H1 (cell line): Measurements from ENCODE around the gene GMEB2. TPM values are rescaled to one million over a fixed set of nuclear protein-coding genes. Genes with fewer than 3 reads are reported as not detected.

Experiments used
- CTCF ChIA-PET: fragments of 300-600 bp; sonication (Branson Sonifier 250); formaldehyde crosslinking; loops from one replicate; lab custom pipeline; 2021; ENCODE audit not compliant: partially characterized antibody; lab: Charles Lee
- POLR2A ChIA-PET: fragments of 300-600 bp; sonication (Branson Sonifier 250); formaldehyde crosslinking; loops from one replicate; lab custom pipeline; 2021; ENCODE audit warnings: inconsistent platforms; ENCODE audit not compliant: partially characterized antibody; lab: Charles Lee
- DNase-seq, 2 experiments: peaks; one replicate each; pipeline versions ENCODE4 v3.0.0 to v3.0.0-alpha.2; 2010 to 2022; ENCODE audit warnings: low spot score in 2 of 2, low read depth in 1 of 2, mixed read lengths in 1 of 2
- FAIRE-seq: peaks from 2 replicates; lab custom pipeline; 2011; peaks lifted over from hg19 to GRCh38; lab: Jason Lieb, UNC
- H2AFZ ChIP-seq: 2 replicates; pipeline ENCODE4 v1.8.1; 2012; ENCODE audit warnings: low read length, inconsistent platforms
- H2AK5ac ChIP-seq: 2 replicates; pipeline ENCODE4 v1.6.1; 2013; ENCODE audit warnings: low read depth, low read length
- H2BK120ac ChIP-seq: replicated peaks from 2 replicates; pipeline ENCODE3; 2013; ENCODE audit warnings: low read depth, low read length, inconsistent platforms
- H2BK12ac ChIP-seq: 2 replicates; pipeline ENCODE4 v1.6.1; 2013; ENCODE audit warnings: low read depth, low read length
- H2BK15ac ChIP-seq: 2 replicates; pipeline ENCODE4 v1.6.1; 2013; ENCODE audit warnings: low read length
- H2BK20ac ChIP-seq: 2 replicates; pipeline ENCODE4 v1.6.1; 2013; ENCODE audit warnings: low read length
- H2BK5ac ChIP-seq: 2 replicates; pipeline ENCODE4 v1.6.1; 2013; ENCODE audit warnings: low read depth, low read length
- H3K14ac ChIP-seq: 2 replicates; pipeline ENCODE4 v1.6.1; 2013; ENCODE audit warnings: inconsistent platforms; ENCODE audit not compliant: insufficient read length
- H3K18ac ChIP-seq: 2 replicates; pipeline ENCODE4 v1.6.1; 2013; ENCODE audit warnings: low read length; ENCODE audit errors: extremely low read depth
- H3K23ac ChIP-seq: 2 replicates; pipeline ENCODE4 v1.6.1; 2013; ENCODE audit warnings: inconsistent platforms; ENCODE audit not compliant: insufficient read length
- H3K23me2 ChIP-seq: 2 replicates; pipeline ENCODE4 v1.6.1; 2013; ENCODE audit warnings: low read depth, low read length
- H3K27ac ChIP-seq: 2 replicates; pipeline ENCODE4 v1.6.1; 2011; ENCODE audit warnings: low read depth, low read length, inconsistent platforms
- H3K27me3 ChIP-seq, 4 experiments: replicated peaks in 1 of 4; 1 replicate in 1 of 4; 2 replicates in 3 of 4; pipeline versions ENCODE4 v1.6.1 to v1.8.1; 2011 to 2013; ENCODE audit warnings: low read length in 3 of 4, mild to moderate bottlenecking in 3 of 4, inconsistent platforms in 2 of 4, mixed read lengths in 2 of 4, moderate library complexity in 1 of 4; ENCODE audit not compliant: control insufficient read depth in 3 of 4, insufficient read depth in 3 of 4; ENCODE audit errors: extremely low read depth in 1 of 4
- H3K36me3 ChIP-seq, 4 experiments: 2 replicates each; pipeline versions ENCODE4 v1.6.1 to v1.8.1; 2011 to 2013; ENCODE audit warnings: mild to moderate bottlenecking in 4 of 4, low read length in 3 of 4, moderate library complexity in 2 of 4, control low read depth in 1 of 4, inconsistent platforms in 1 of 4; ENCODE audit not compliant: insufficient read depth in 4 of 4, control insufficient read depth in 2 of 4
- H3K4ac ChIP-seq: replicated peaks from 2 replicates; pipeline ENCODE3; 2013; ENCODE audit warnings: low read length, low read depth, mixed read lengths, inconsistent platforms; ENCODE audit not compliant: insufficient read length
- H3K4me1 ChIP-seq, 4 experiments: replicated peaks in 1 of 4; 1 replicate in 1 of 4; 2 replicates in 3 of 4; pipeline versions ENCODE4 v1.6.1 to v1.8.1; 2011 to 2013; ENCODE audit warnings: low read length in 3 of 4, inconsistent platforms in 2 of 4, mixed read lengths in 1 of 4; ENCODE audit not compliant: insufficient read depth in 4 of 4, control insufficient read depth in 3 of 4
- H3K4me2 ChIP-seq, 2 experiments: 2 replicates each; pipeline versions ENCODE4 v1.6.1 to v1.8.1; 2011 to 2013; ENCODE audit warnings: low read depth in 2 of 2, low read length in 2 of 2, control low read depth in 1 of 2, inconsistent platforms in 1 of 2, mild to moderate bottlenecking in 1 of 2; ENCODE audit not compliant: insufficient read depth in 1 of 2
- H3K4me3 ChIP-seq, 4 experiments: fragments of 200-600, 300-600 bp in 1 of 4; sonication (generic), shearing (Covaris generic), sonication (Bioruptor Twin) in 1 of 4; 2 replicates each; pipeline versions ENCODE4 v1.5.1 to v1.8.1; 2011 to 2016; ENCODE audit warnings: low read length in 4 of 4, low read depth in 3 of 4, control low read depth in 2 of 4, inconsistent platforms in 2 of 4, mild to moderate bottlenecking in 2 of 4, mixed read lengths in 1 of 4, moderate library complexity in 1 of 4; ENCODE audit not compliant: insufficient read depth in 2 of 4; ENCODE audit errors: extremely low read depth in 1 of 4
- H3K56ac ChIP-seq: replicated peaks from 2 replicates; pipeline ENCODE3; 2013; ENCODE audit warnings: low read depth, mild to moderate bottlenecking, mixed read lengths, low read length, inconsistent platforms; ENCODE audit not compliant: insufficient read length
- H3K79me1 ChIP-seq: 2 replicates; pipeline ENCODE4 v1.6.1; 2013; ENCODE audit warnings: low read depth, low read length, control low read depth
- H3K79me2 ChIP-seq, 2 experiments: 2 replicates each; pipeline versions ENCODE4 v1.6.1 to v1.8.1; 2012 to 2013; ENCODE audit warnings: low read length in 2 of 2, mild to moderate bottlenecking in 2 of 2, inconsistent platforms in 1 of 2; ENCODE audit not compliant: insufficient read depth in 2 of 2, control insufficient read depth in 1 of 2
- H3K9ac ChIP-seq, 4 experiments: replicated peaks in 1 of 4; 1 replicate in 1 of 4; 2 replicates in 3 of 4; pipeline versions ENCODE4 v1.6.1 to v1.8.1; 2011 to 2013; ENCODE audit warnings: low read depth in 3 of 4, low read length in 3 of 4, control low read depth in 2 of 4, mild to moderate bottlenecking in 2 of 4, moderate library complexity in 2 of 4, inconsistent platforms in 1 of 4; ENCODE audit errors: extremely low read depth in 1 of 4
- H3K9me3 ChIP-seq, 2 experiments: 2 replicates each; pipeline versions ENCODE4 v1.6.1 to v1.8.1; 2012 to 2013; ENCODE audit warnings: mild to moderate bottlenecking in 2 of 2, moderate library complexity in 2 of 2, control low read depth in 1 of 2, inconsistent platforms in 1 of 2, low read depth in 1 of 2, low read length in 1 of 2, mixed read lengths in 1 of 2; ENCODE audit not compliant: insufficient read depth in 2 of 2
- H4K20me1 ChIP-seq, 2 experiments: replicated peaks in 1 of 2; 2 replicates each; pipeline versions ENCODE3 to v1.8.1; 2011 to 2013; ENCODE audit warnings: inconsistent platforms in 2 of 2, low read length in 2 of 2, mild to moderate bottlenecking in 1 of 2; ENCODE audit not compliant: insufficient read depth in 2 of 2, control insufficient read depth in 1 of 2
- H4K5ac ChIP-seq: 2 replicates; pipeline ENCODE4 v1.6.1; 2013; ENCODE audit warnings: low read length, low read depth, mixed read lengths, inconsistent platforms; ENCODE audit not compliant: insufficient read length
- H4K8ac ChIP-seq: 2 replicates; pipeline ENCODE4 v1.8.0; 2013; ENCODE audit warnings: mild to moderate bottlenecking, moderate library complexity, low read length, inconsistent platforms; ENCODE audit not compliant: insufficient read depth; ENCODE audit errors: extremely low read depth
- H4K91ac ChIP-seq: replicated peaks from 2 replicates; pipeline ENCODE3; 2013; ENCODE audit warnings: low read length, mixed read lengths, inconsistent platforms; ENCODE audit not compliant: insufficient read length
- NRF1 ChIP-seq: IDR thresholded peaks from 2 replicates; pipeline ENCODE4 v1.6.1; 2011; ENCODE audit warnings: mild to moderate bottlenecking, low read depth, low read length, improper control_type of control experiment
- TAF1 ChIP-seq: IDR thresholded peaks from 2 replicates; pipeline ENCODE4 v1.6.1; 2011; ENCODE audit warnings: mild to moderate bottlenecking, low read depth, low read length
- WGBS, 2 experiments: shearing (Covaris generic) in 1 of 2; methylation state at CpG; one replicate each; pipeline versions ENCODE4 v1.1.6 to v1.1.7; 2013 to 2015; ENCODE audit warnings: low lambda C conversion rate in 2 of 2, mixed read lengths in 2 of 2, inconsistent platforms in 1 of 2, low coverage in 1 of 2, missing lambda C conversion rate in 1 of 2; ENCODE audit not compliant: insufficient replicate concordance in 2 of 2, insufficient coverage in 1 of 2, insufficient read length in 1 of 2; ENCODE audit errors: extremely low coverage in 1 of 2, missing lambda C conversion rate in 1 of 2; 5-methylcytosine and 5-hydroxymethylcytosine counted together
- polyA plus RNA-seq, 7 experiments: library from polyadenylated mRNA; depleted of rRNA in 3 of 7; stranded (reverse) in 5 of 7; unstranded in 2 of 7; fragments of >200 nt in 5 of 7; fragments of 200-250 nt in 2 of 7; gene quantifications; 1 replicate in 5 of 7; 2 replicates in 1 of 7; 4 replicates in 1 of 7; pipeline versions ENCODE4 v1.2.1 to v1.2.3, GENCODE V29; 2011 to 2013; ENCODE audit warnings: missing spikeins in 2 of 7, mixed read lengths in 2 of 7
- total RNA-seq: library from RNA; stranded (reverse); fragmentation: NEBNext Ultra II Directional; extraction: Animal tissue kit (Norgen Biotek cat#: 25700); gene quantifications from 2 replicates; pipeline ENCODE4 v1.2.1, GENCODE V29; 2021

The GMEB2 gene
- total and polyA plus RNA-seq, 2 of the 8 experiments (the other 6 are each of a cell fraction or from before 2014, with no cell fraction given), result 12.9 to 14.2 TPM

DNA sequence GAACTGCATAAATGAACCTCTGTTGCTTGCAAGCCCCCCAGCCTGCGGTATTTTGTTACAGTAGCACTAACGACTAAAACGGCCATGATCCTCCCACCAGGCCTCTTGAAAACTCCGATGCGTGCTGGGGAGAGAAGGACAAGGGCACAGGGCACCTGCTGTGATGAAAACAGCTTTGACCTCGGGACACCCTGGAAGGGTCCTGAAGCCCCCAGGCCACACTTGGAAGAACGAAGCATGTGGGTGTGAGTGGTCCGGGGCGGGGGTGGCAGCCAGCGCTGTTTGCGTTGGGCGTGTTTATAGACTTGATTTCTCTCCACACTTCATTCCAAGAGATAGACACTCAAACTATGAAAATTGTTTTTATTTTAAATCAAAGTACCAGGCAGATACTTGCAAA lies 39.6 kb downstream of the GMEB2 start:
- Histone ChIP-seq H3K4me3 (no peak overlapping the region), H4K8ac (peak overlapping the region; percentile 25; the same call in 1 of the 2 replicates), H3K4ac (no peak overlapping the region), H2BK120ac (no peak overlapping the region), H3K4me2 (no peak overlapping the region), H2AK5ac (no peak overlapping the region), H3K14ac (no peak overlapping the region), H2BK20ac (no peak overlapping the region), H3K27me3 (no peaks in the 10 kb centered on the region), H2AFZ (no peak overlapping the region), H2BK5ac (no peak overlapping the region), H4K20me1 (peaks cover 0 to 10% of the 10 kb centered on the region in 2 experiments), H4K91ac (no peak overlapping the region), H2BK15ac (no peak overlapping the region), H3K18ac (no peak overlapping the region), H3K23ac (no peak overlapping the region), H3K9ac (no peak overlapping the region), H3K9me3 (no peaks in the 10 kb centered on the region), H3K23me2 (no peaks in the 10 kb centered on the region), H3K79me2 (no peaks in the 10 kb centered on the region), H3K56ac (no peak overlapping the region), H2BK12ac (no peak overlapping the region), H3K36me3 (peaks cover 0 to 16% (median 10%) of the 10 kb centered on the region in 4 experiments; a peak in 7 of 8 replicates), H4K5ac (no peak overlapping the region), H3K27ac (no peak overlapping the region), H3K79me1 (no peaks in the 10 kb centered on the region), H3K4me1 (no peaks in the 10 kb centered on the region)
- FAIRE-seq, result no peak
- TF ChIP-seq TAF1, result no peak
- no peak for TF ChIP-seq NRF1
- WGBS, 2 experiments, result 91% methylated on average over 12 of the region's 12 CpGs; no CpG with 5 or more reads in 1 of the 2 experiments
- ChIA-PET CTCF (no interaction called here), POLR2A (interaction anchor here (1.1 kb wide), 1 partner anchor 17 kb away, joined by 5 read pairs; no protein-coding TSS in a partner anchor)
- no peak for DNase-seq
